NCI-H748 treated with DMSO at 0.1 percent for 48 hours (cell line): ENCODE data around the gene DRD4.
A peak's percentile ranks its signal among the peaks of the same experiment; 100 is the strongest.
"Not testable (repeated sequence)": the region's sequence is repeated elsewhere in the genome, so short reads cannot be mapped to it uniquely, and the experiment has no call there.

Source experiments
- DNase-seq: peaks from one replicate; lab custom pipeline; 2025; lab: John Stamatoyannopoulos, UW

The DRD4 gene

DNA sequence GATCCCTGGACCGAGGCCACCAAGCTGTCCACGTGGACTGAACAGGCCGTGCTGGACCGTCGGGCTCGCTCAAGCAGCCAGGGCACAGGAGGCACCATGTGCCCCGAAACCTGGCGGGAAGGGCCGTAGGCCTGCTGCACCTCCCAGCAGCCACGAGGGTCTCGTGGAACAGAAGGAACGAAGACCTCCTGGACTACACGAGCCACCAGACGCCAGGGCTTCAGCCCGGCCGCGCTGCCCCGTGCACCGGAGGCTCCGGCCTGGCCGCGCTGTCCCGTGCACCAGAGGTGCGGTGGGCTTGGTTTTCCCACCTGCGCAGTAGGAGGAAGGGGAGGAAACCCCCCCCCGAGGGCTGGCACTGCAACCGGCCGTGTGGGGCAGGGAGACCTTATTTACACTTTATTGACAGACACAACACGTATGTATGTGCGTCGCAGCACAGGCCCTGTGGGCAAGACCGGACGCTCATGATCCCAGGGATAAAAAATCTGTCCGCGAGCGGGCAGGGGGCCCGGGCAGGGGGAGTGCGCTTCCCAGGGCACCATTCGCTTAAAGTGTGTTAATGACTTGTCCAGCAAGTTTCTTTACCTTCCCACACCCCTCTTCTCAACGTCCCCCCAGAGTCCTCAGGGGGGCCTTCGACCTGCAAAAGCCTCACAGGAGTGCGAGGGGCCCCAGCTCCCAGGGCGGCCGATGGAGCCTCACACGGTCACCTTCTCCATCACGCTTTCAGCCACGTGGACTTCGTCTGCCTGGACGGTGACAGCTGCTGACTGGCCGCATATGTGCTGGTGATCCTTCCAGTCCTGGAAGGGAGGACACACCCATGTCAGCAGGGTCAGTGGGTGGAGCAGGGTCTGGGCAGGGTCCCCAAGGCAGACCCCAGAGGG is 7.0 kb downstream of the DRD4 start:
- DNase-seq: no peak

GRCh38 chr11:645536-645935 is 8.5 kb downstream of the DRD4 start:
- DNase-seq: no peak

DNA sequence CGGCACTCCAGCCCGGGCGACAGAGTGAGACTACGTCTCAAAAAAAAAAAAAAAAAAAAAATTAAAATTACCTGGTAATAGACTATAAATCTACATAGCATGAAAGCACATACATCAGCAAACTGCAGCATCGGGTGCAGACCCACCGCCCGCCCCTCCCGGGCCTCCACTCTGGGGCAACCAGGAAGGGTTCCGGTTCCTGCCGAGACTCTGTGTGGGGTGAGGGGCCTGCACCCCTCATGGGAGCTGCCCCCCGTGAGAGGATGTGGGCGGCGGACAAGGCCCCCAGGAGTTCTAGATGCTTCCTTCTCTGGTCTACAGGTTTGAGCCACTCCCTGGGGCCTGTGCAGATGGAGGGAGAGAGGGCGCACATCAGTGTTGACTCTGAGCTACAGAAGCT is 9.1 kb downstream of the DRD4 start:
- no peak for DNase-seq

- DNase-seq: not testable (repeated sequence)
Observed at GRCh38 chr11:647672-648158, 10.6 kb downstream of the DRD4 start.

GRCh38 chr11:650482-650881 is 13.4 kb downstream of the DRD4 start:
- no peak for DNase-seq

GRCh38 chr11:653136-653535 is 16.1 kb downstream of the DRD4 start:
- not testable (repeated sequence) for DNase-seq

- DNase-seq: no peak
Observed at GRCh38 chr11:653837-654236, 16.8 kb downstream of the DRD4 start.

DNA sequence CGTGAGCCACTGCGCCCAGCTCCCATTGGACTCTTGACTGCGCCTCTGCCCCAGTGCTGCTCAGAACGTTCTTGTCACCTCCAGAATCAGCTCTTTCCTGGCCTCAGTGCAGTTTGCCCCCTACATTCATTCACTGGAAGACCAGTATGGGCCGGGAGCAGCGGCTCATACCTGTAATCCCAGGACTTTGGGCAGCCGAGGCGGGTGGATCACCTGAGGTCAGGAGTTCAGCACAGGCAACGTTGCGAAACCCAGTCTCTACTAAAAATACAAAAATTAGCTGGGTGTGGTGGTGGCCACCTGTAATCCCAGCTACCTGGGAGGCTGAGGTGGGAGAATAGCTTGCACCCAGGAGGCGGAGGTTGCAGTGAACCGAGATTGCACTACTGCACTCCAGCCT is 17.4 kb downstream of the DRD4 start:
- not testable (repeated sequence) for DNase-seq

- no peak for DNase-seq
Observed at GRCh38 chr11:655036-655726, 18.1 kb downstream of the DRD4 start.

- DNase-seq: no peak
Observed at GRCh38 chr11:656426-656825, 19.4 kb downstream of the DRD4 start.

- no peak for DNase-seq
Observed at GRCh38 chr11:656866-657265, 19.8 kb downstream of the DRD4 start.

- DNase-seq: no peak
Observed at GRCh38 chr11:657691-658126, 20.6 kb downstream of the DRD4 start.

DNA sequence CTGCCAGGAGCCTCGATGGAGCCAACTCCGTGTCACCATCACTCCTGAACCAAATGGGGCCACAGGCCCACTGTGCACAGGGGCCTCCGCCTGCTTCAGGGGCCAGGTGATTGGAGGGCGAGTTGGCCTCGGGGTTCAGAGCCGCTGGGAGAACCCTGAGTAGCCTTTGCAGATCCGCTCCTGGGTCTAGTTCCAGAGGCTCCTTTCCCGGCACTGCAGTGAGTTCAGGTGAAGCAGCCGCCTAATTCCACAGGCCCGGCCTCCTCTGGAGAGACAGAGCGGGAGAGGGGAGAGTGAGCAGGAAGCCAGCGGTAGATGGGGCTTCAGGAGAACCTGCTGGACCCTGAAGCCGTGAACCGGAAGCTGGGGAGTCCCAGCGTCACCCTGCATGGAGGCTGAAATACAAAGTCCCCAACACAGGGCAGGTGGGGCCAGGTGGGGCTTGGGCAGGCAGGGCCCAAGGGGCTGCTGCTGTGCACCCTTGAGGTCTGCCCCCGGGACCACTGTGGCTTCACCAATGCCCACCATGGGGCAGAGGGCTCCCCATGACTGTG is 22.5 kb downstream of the DRD4 start:
- no peak for DNase-seq

DNA sequence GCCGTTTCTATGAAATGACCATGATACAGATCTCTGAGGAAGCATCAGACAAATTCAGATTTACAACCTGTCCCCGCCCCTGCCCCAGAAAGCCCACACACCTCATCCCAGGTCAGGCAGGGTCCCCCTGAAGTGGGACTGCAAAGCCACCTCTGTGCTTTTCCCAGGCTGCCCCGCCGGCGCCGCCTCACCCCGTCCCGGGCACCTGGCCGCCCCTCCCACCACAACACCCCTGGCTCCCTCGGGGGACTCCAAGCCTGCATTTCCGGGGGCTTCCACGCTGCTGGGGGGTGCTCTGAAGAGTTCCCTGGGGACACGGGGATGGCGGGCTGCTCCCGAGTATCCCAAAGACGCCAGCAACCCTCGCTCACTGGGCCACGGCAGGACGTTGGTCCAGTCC is 23.2 kb downstream of the DRD4 start:
- no peak for DNase-seq

- no peak for DNase-seq
Observed at GRCh38 chr11:660681-661444, 23.8 kb downstream of the DRD4 start.

GRCh38 chr11:662689-663274 is 25.7 kb downstream of the DRD4 start:
- peak; percentile 10 for DNase-seq

- no peak for DNase-seq
Observed at GRCh38 chr11:665062-665703, 28.1 kb downstream of the DRD4 start.

- no peak for DNase-seq
Observed at GRCh38 chr11:665704-666281, 28.7 kb downstream of the DRD4 start.

DNA sequence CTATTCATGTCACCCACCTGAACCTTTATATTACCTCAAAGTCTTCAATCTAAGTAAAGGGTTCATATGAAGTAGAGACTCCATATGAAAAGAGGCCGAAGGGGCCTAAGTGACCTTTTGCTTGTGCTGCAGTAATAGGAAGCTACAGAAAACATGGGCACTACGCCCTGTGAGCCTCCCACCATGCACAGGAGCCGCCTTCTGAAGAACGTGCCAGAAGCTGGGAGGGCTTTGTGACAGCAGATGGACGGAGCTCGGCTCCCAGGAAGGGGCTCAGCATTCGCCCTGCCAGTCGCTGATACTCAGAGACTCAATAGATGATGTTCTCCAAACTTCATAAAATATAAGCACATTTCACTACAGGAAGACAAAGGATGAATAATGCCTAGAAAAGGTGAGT is 36.8 kb downstream of the DRD4 start:
- DNase-seq: no peak

DNA sequence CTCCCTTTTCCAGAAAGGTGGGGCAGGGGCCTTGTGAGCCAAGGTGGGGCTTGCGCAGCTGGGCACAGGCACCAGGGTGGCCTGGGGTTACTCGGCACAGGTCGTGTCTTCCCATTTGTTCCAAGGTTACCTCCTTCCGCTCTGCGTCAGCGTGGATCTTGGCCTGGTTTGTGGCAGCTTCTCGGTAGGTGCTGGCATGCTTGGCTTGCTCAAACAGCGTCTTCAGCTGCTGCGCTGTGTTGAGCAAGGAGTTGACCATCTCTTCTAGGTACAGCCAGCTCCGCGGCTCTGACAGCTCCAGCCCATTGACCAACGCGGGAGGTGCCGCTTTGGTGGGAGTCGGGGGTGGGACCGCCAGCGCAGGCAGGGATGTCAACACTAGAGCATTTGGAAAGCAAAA is 37.3 kb downstream of the DRD4 start:
- DNase-seq: no peak

- DNase-seq: no peak
Observed at GRCh38 chr11:678297-678696, 41.2 kb downstream of the DRD4 start.
